GM23248 (cell line): ENCODE measurements around the gene MARS1. TPM values are rescaled to one million over a fixed set of nuclear protein-coding genes. Genes with fewer than 3 reads are reported as not detected.

Source experiments
- DNase-seq: peaks from one replicate; pipeline ENCODE4 v3.0.0-alpha.2; 2015
- H2AFZ ChIP-seq: fragments of 200-600 bp; sonication (generic); 2 replicates; pipeline ENCODE4 v1.6.1; 2016; ENCODE audit warnings: antibody characterized with exemption
- H3F3A ChIP-seq: fragments of 200-600 bp; sonication (generic); 2 replicates; pipeline ENCODE4 v1.6.1; 2016; ENCODE audit warnings: mild to moderate bottlenecking, antibody characterized with exemption, mixed run types; ENCODE audit not compliant: insufficient read depth
- H3K27ac ChIP-seq: fragments of 200-600 bp; sonication (generic); 2 replicates; pipeline ENCODE4 v1.5.1; 2016; ENCODE audit warnings: mild to moderate bottlenecking
- H3K27me3 ChIP-seq: fragments of 200-600 bp; sonication (generic); replicated peaks from 2 replicates; pipeline ENCODE4 v1.6.1; 2016; ENCODE audit warnings: mild to moderate bottlenecking; ENCODE audit not compliant: insufficient read depth
- H3K36me3 ChIP-seq: fragments of 200-600 bp; sonication (generic); 2 replicates; pipeline ENCODE4 v1.6.1; 2016; ENCODE audit warnings: low read depth, mild to moderate bottlenecking
- H3K4me1 ChIP-seq: fragments of 200-600 bp; sonication (generic); 2 replicates; pipeline ENCODE4 v1.6.1; 2016; ENCODE audit warnings: mild to moderate bottlenecking; ENCODE audit not compliant: insufficient read depth
- H3K4me2 ChIP-seq: fragments of 200-600 bp; sonication (generic); one replicate; pipeline ENCODE4 v1.6.1; 2016; ENCODE audit warnings: mild to moderate bottlenecking; ENCODE audit not compliant: unreplicated experiment
- H3K4me3 ChIP-seq: fragments of 200-600 bp; sonication (generic); 2 replicates; pipeline ENCODE4 v1.5.1; 2016; ENCODE audit warnings: mild to moderate bottlenecking
- H3K79me2 ChIP-seq: fragments of 200-600 bp; sonication (generic); 2 replicates; pipeline ENCODE4 v1.6.1; 2016; ENCODE audit warnings: mild to moderate bottlenecking; ENCODE audit not compliant: insufficient read depth
- H3K9ac ChIP-seq: fragments of 200-600 bp; sonication (generic); 2 replicates; pipeline ENCODE4 v1.6.1; 2016; ENCODE audit warnings: mild to moderate bottlenecking
- H3K9me2 ChIP-seq: fragments of 200-600 bp; sonication (generic); 2 replicates; pipeline ENCODE4 v1.6.1; 2016; ENCODE audit warnings: mixed run types, mild to moderate bottlenecking, moderate library complexity; ENCODE audit not compliant: insufficient read depth
- H3K9me3 ChIP-seq: fragments of 200-600 bp; sonication (generic); one replicate; pipeline ENCODE4 v1.6.1; 2017; ENCODE audit warnings: low read depth
- H4K20me1 ChIP-seq: fragments of 200-600 bp; sonication (generic); 2 replicates; pipeline ENCODE4 v1.6.0; 2016; ENCODE audit not compliant: insufficient read depth
- EZH2 ChIP-seq: fragments of 200-600 bp; sonication (generic); IDR thresholded peaks from 2 replicates; pipeline ENCODE4 v1.6.1; 2018; ENCODE audit warnings: antibody characterized with exemption, mild to moderate bottlenecking; ENCODE audit not compliant: insufficient read depth, poor library complexity, severe bottlenecking
- EZH2phosphoT487 ChIP-seq: fragments of 200-600 bp; sonication (generic); IDR thresholded peaks from 2 replicates; pipeline ENCODE4 v1.6.1; 2018; ENCODE audit warnings: antibody characterized with exemption, moderate library complexity, mild to moderate bottlenecking, low read depth; ENCODE audit not compliant: insufficient read depth
- WGBS, 2 experiments: methylation state at CpG; one replicate each; pipeline ENCODE4 v1.1.6; 2015 to 2017; ENCODE audit warnings: low lambda C conversion rate in 2 of 2, low coverage in 1 of 2; ENCODE audit errors: missing lambda C conversion rate in 2 of 2; 5-methylcytosine and 5-hydroxymethylcytosine counted together
- in situ Hi-C: fragments of 300-500 bp; cut with MboI; formaldehyde crosslinking; loops from 2 replicates; pipeline ENCODE4 v1.15.0; 2020
- polyA plus RNA-seq: library from polyadenylated mRNA; unstranded; fragments of >200 nt; fragmentation: Nextera tagmentation; extraction: Ambion mirVana; gene quantifications from 2 replicates; pipeline ENCODE4 v1.2.1, GENCODE V29; 2016
- total RNA-seq: library from RNA; depleted of rRNA; stranded (reverse); fragments of >200 nt; shearing (Covaris generic); gene quantifications from 2 replicates; pipeline ENCODE4 v1.2.3, GENCODE V29; 2014

Gene MARS1
- total and polyA plus RNA-seq, 2 experiments from 2014 or later, result 184 to 272 TPM

- Histone ChIP-seq H3K27ac (no peak overlapping the region), H3K4me3 (no peak overlapping the region), H3K9me3 (no peaks in the 10 kb centered on the region), H2AFZ (no peak overlapping the region), H3K4me1 (no peaks in the 10 kb centered on the region), H3K27me3 (peaks cover 7% of the 10 kb centered on the region), H4K20me1 (no peaks in the 10 kb centered on the region), H3K4me2 (no peak overlapping the region), H3F3A (no peaks in the 10 kb centered on the region), H3K9me2 (no peaks in the 10 kb centered on the region), H3K9ac (no peak overlapping the region), H3K36me3 (no peaks in the 10 kb centered on the region), H3K79me2 (no peaks in the 10 kb centered on the region)
- 82 to 86% methylated on average over 10 to 11 of the region's 11 CpGs for WGBS, 2 experiments
- TF ChIP-seq EZH2 (no peak), EZH2phosphoT487 (no peak)
- in situ Hi-C loops, result no loop called here
- no peak for DNase-seq
Observed at GRCh38 chr12:57467915-57468314, 20.0 kb upstream of the MARS1 start.

- Histone ChIP-seq H4K20me1 (no peaks in the 10 kb centered on the region), H2AFZ (no peak overlapping the region), H3K4me1 (no peaks in the 10 kb centered on the region), H3K4me2 (no peak overlapping the region), H3F3A (no peaks in the 10 kb centered on the region), H3K27me3 (peaks cover 23% of the 10 kb centered on the region), H3K4me3 (no peak overlapping the region), H3K27ac (no peak overlapping the region), H3K79me2 (no peaks in the 10 kb centered on the region), H3K9ac (no peak overlapping the region), H3K36me3 (no peaks in the 10 kb centered on the region), H3K9me2 (no peaks in the 10 kb centered on the region), H3K9me3 (no peaks in the 10 kb centered on the region)
- TF ChIP-seq EZH2 (no peak), EZH2phosphoT487 (no peak)
- 84 to 85% methylated on average over 10 of the region's 10 CpGs for WGBS, 2 experiments
- in situ Hi-C loops, result no loop called here
- no peak for DNase-seq
Observed at GRCh38 chr12:57469296-57470164, 18.3 kb upstream of the MARS1 start.

GRCh38 chr12:57470286-57470969 is 17.4 kb upstream of the MARS1 start:
- Histone ChIP-seq H3K27ac (no peak overlapping the region), H3K9me2 (no peaks in the 10 kb centered on the region), H3K9ac (no peak overlapping the region), H3K4me2 (no peak overlapping the region), H3K4me3 (no peak overlapping the region), H3K27me3 (peaks cover 32% of the 10 kb centered on the region), H3K4me1 (no peaks in the 10 kb centered on the region), H3K79me2 (no peaks in the 10 kb centered on the region), H3F3A (no peaks in the 10 kb centered on the region), H3K9me3 (no peaks in the 10 kb centered on the region), H2AFZ (no peak overlapping the region), H3K36me3 (no peaks in the 10 kb centered on the region), H4K20me1 (no peaks in the 10 kb centered on the region)
- DNase-seq, result no peak
- 88 to 93% methylated on average over 13 to 14 of the region's 14 CpGs for WGBS, 2 experiments
- in situ Hi-C loops, result no loop called here
- TF ChIP-seq EZH2 (no peak), EZH2phosphoT487 (no peak)

- H3K36me3 ChIP-seq, result no peaks in the 10 kb centered on the region
- no peak overlapping the region for H2AFZ ChIP-seq
- no peaks in the 10 kb centered on the region for H3F3A ChIP-seq
- peaks cover 39% of the 10 kb centered on the region for H3K27me3 ChIP-seq
- no peaks in the 10 kb centered on the region for H3K9me2 ChIP-seq
- H3K4me3 ChIP-seq, result no peak overlapping the region
- in situ Hi-C loops, result no loop called here
- DNase-seq, result no peak
- no peaks in the 10 kb centered on the region for H3K4me1 ChIP-seq
- H4K20me1 ChIP-seq, result no peaks in the 10 kb centered on the region
- WGBS, 2 experiments, result 52 to 63% methylated on average over 4 of the region's 4 CpGs
- no peak overlapping the region for H3K27ac ChIP-seq
- no peak overlapping the region for H3K4me2 ChIP-seq
- no peak overlapping the region for H3K9ac ChIP-seq
- H3K79me2 ChIP-seq, result no peaks in the 10 kb centered on the region
- H3K9me3 ChIP-seq, result no peaks in the 10 kb centered on the region
- TF ChIP-seq EZH2phosphoT487, result no peak
- TF ChIP-seq EZH2, result no peak
Observed at GRCh38 chr12:57470970-57471656, 16.8 kb upstream of the MARS1 start.
